Stimulated activated CD4-positive, alpha-beta T cell treated with anti-CD3 and anti-CD28 coated beads, Interleukin-12 subunit alpha, Interleukin-12 subunit beta, amount 100 ng/mL, for 48 hours (primary cell): Measurements from ENCODE around the gene GFRA3.
"Not testable (repeated sequence)": the region's sequence is repeated elsewhere in the genome, so short reads cannot be mapped to it uniquely, and the experiment has no call there.

Experiments used
- DNase-seq, 3 donors: peaks; one replicate each; pipeline ENCODE4 v3.0.0-alpha.2; 2020; ENCODE audit warnings: low read depth in 2 of 3, low spot score in 1 of 3

Gene GFRA3, protein sequence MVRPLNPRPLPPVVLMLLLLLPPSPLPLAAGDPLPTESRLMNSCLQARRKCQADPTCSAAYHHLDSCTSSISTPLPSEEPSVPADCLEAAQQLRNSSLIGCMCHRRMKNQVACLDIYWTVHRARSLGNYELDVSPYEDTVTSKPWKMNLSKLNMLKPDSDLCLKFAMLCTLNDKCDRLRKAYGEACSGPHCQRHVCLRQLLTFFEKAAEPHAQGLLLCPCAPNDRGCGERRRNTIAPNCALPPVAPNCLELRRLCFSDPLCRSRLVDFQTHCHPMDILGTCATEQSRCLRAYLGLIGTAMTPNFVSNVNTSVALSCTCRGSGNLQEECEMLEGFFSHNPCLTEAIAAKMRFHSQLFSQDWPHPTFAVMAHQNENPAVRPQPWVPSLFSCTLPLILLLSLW

DNA sequence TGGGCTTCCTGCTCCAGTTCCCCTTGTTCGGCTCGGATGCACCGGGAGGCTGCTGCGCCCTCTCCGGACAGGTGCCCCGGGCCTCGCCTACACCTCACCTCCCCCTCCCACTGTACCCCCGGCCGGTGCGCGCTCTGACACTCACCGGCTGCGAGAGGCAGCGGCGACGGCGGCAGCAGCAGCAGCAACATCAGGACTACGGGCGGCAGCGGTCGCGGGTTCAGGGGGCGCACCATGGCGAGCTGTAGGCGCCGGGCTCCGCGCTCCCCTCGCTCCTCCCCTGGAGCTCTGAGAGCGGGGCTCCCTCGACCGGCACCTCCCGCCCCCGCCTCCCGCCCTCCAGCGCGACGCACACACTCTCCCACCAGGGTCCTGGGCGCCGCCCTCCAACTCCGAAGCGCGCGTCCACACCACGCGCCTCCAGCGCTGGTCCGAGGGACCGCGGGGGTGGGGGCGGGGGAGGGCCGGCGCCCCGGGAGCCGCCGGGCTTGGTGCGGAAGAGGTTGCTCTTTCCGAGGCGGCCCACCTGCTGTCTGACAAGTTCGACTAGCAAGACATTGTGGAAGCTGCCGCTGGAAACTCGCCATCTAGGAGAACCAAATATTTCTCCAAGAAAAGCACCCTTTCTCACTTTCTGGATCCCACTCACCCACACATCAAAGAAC, at the start of gene GFRA3:
Gene GFRA3 (minus strand): TSS at position 433 of the 665 bp plus-strand sequence. CDS start 197 bp downstream, at position 236.
- DNase-seq: no peak

DNA sequence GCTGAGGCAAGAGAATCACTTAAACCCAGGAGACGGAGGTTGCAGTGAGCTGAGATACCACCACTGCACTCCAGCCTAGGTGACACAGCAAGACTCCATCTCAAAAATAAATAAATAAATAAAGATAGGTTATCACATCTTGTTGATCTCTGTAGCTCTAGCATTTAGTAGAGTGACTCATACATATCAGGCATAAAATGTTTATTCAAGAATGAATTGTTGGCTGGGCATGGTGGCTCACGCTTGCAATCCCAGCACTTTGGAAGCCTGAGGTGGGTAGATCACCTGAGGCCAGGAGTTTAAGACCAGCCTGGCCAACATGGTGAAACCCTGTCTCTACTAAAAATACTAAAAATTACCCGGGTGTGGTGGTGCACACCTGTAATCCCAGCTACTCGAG, 43.8 kb upstream of the GFRA3 start:
- not testable (repeated sequence) for DNase-seq

- no peak for DNase-seq
Observed at GRCh38 chr5:138316355-138316754, 41.9 kb upstream of the GFRA3 start.

GRCh38 chr5:138315751-138316278, 41.4 kb upstream of the GFRA3 start:
- DNase-seq: no peak

DNA sequence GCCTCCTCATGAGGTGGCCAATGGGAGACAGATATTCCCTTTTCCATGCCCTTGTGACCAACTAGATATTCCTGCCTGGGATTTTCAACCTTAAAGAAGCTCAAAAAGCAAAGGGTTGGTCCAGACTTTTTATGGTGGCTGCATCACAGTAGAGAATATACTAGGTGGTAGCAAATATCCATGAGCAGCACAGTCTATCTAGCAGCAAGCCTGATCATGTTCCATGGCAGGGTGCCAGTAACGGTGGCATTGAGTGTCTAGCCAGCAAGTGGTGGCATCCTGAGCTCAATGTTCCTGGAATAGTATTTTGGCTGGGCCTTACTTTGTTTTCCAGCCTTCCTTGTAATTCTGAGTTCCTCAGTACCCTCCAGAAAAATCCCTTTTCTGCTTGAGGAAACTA, 31.4 kb upstream of the GFRA3 start:
- DNase-seq: no peak

DNA sequence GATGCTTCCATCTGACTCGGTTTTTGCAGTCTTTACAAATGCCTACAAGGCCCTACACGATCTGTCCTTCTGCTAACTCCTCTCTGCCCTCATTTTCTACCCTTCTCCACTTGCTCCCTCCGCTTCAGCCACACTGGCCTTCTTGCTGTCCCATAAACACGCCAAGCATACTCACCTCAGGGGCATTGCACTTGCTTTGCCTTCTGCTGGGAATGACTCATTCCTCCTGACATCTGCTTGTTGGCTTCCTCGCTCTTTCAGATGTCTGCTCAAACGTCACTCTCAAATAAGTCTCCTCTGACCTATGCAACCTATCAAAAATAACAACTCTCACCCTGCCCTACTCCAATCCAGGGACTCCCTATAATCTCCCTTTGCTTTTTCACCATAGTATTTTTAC, 29.0 kb upstream of the GFRA3 start:
- no peak for DNase-seq

GRCh38 chr5:138289296-138289695, 14.9 kb upstream of the GFRA3 start:
- DNase-seq: no peak

GRCh38 chr5:138287246-138287645, 12.8 kb upstream of the GFRA3 start:
- no peak for DNase-seq

DNA sequence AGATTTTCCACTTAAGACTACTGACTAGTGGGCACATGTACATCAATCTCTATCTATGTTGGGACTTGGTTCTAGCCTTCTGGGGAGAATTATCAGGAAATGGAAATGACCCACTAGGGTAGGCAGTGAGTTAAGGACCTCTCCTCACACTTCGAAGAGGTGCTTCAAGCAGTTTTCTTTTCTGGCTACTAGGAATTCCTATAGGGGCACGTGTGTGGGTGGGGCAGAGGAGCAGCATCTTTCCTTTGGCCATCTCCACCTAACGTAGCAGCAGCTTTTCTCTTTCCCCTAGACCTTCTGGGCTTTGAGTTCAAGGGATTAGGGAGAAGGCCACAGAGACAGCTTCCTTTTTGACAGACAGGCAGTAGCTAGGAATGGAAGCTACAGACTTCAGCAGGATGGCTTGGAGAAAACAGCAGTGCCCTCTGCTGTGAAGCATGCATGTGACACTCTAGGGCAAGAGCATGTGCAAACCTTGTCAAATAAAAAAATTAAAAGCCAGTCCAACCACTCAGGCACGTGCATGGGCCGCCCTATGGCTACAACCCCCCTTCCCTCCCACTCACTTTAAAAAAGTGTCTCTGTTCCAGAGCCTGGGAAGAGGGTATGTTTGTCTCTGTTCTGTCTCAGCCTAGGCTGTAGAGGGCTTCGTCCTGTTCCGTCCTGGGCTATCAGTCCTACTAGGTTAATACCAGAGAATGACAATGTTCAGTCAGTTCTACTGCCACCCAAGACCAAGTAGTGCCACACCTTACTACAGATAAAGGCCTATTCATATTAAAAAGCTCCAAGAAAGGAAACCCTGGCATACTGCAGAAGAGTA, 8.7 kb upstream of the GFRA3 start:
- DNase-seq: no peak

GRCh38 chr5:138280915-138281314, 6.5 kb upstream of the GFRA3 start:
- DNase-seq: no peak

- no peak for DNase-seq
Observed at GRCh38 chr5:138276402-138277054, 2.1 kb upstream of the GFRA3 start.

DNA sequence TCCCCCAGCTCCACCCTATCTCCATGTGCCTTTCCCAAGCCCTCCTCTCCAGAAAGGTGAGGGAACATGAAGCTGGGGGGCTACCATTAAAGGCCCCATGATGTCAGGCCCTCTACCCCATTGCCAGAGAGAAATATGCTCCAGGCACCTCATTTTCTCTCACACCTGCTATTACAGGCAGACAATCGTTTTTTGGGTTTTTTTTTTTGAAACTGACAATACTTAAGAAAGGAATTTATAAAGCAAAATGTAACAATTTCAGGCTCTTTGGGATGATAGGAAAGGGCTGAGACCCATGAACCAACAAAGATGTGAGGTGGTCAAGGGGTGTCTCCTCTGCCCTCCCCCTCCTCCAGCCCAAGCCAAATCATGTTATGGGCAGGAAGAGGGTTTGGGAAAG, 1.5 kb upstream of the GFRA3 start:
- DNase-seq: no peak

GRCh38 chr5:138275379-138275782, 960 bp upstream of the GFRA3 start:
- DNase-seq: no peak

DNA sequence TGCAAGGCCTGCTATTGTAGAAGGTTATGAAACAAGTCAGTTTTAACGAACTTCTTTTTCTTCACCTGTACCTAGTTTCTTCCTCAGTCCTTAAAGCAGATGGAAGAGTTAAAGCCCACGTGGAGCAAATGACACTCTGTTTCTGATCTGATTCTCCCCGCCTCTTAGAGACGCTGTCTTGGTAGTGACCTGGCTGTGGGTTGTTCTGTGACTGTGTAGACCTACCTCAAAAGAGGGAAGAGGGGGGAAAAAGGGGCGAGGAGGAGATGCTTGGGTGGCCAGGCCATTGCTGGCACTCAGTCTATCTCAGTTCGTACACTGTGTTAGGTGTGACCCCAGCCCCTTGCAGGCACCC, 610 bp downstream of the GFRA3 start:
- no peak for DNase-seq

DNA sequence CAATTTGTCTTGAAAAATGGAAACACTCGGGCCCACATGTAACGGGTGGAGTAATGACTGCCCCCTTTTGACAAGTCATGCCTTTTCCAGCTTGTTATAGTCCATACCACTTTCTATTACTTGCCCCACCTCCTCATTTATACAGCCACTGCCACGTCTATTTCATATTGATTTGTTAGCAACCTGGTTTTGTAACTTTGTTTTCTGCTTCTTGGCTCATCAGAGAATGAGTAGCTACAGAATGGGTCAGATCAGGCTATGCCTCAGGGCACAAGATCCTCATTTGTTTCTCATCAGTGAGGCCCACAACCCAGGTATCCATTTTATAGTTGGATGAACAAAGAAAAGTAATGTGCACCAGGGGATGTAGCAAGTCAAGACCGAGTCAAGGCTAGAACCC, 1.7 kb downstream of the GFRA3 start:
- DNase-seq: no peak

DNA sequence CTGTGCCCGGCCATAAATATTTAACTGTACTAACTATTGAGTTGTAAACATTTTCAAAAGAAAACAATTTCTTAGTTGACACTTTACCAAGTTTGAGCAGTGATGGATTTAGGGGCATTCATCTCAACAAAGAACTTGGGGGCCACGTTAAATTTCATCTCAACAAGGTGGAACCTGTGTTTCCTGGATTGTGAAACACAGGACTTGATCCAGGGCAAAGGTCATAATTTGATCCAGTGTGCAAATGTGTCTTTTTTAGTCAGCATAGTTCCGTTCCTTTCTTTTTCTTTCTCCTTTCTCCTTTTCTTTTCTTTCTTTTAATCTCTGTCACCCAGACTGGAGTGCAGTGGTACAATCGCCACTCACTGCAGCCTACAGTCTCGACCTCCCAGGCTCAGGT, 3.1 kb downstream of the GFRA3 start:
- no peak for DNase-seq

- no peak for DNase-seq
Observed at GRCh38 chr5:138264183-138264582, 10.2 kb downstream of the GFRA3 start.

DNA sequence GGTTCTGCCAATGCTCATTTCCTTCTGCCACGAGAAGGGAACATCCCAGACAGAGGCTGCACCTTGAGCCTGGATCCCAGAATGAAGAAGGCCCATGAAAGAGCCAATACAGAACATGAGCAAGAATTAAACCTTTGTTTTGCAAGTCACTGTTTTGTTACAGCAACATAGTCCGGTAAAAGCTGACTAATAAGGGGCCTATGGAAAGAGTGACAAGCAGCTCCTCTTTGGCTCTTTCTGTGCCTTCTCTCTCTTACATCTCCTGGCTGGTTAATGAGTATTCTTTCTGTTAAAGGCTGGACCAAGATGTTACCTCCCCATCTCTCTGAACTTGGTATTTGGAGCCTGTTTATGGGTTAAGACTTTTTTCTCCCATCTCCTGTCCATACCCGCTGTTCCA, 10.8 kb downstream of the GFRA3 start:
- no peak for DNase-seq

- no peak for DNase-seq
Observed at GRCh38 chr5:138258704-138259292, 15.6 kb downstream of the GFRA3 start.

- no peak for DNase-seq
Observed at GRCh38 chr5:138257583-138257982, 16.8 kb downstream of the GFRA3 start.

- no peak for DNase-seq
Observed at GRCh38 chr5:138252944-138253343, 21.5 kb downstream of the GFRA3 start.
